GM19438 (cell line): ENCODE data around the gene LRRC4B.

ENCODE experiments used
- ATAC-seq: cut with Tn5 transposase; IDR thresholded peaks from one replicate; pipeline ENCODE4 v1.9.1; 2021; ENCODE audit warnings: low read depth; ENCODE audit not compliant: unreplicated experiment

LRRC4B gene

DNA sequence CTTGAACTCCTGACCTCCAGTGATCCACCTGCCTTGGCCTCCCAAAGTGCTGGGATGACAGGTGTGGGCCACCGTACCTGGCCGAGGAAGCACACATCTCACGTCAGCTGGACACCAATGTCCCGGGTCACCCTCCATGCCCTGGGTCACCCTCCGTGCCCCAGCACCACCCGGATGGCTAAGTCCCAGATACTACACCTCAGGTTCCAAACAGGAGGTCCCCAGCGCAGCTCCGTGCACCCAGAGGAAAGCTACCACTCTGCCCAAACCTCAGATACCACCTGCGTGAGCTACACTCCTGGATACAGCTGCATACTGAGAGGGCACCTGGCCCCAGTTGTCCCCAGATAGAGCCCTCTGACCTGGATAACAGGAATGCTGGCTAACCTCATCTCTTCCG is 14.0 kb downstream of the LRRC4B start:
- no peak for ATAC-seq

DNA sequence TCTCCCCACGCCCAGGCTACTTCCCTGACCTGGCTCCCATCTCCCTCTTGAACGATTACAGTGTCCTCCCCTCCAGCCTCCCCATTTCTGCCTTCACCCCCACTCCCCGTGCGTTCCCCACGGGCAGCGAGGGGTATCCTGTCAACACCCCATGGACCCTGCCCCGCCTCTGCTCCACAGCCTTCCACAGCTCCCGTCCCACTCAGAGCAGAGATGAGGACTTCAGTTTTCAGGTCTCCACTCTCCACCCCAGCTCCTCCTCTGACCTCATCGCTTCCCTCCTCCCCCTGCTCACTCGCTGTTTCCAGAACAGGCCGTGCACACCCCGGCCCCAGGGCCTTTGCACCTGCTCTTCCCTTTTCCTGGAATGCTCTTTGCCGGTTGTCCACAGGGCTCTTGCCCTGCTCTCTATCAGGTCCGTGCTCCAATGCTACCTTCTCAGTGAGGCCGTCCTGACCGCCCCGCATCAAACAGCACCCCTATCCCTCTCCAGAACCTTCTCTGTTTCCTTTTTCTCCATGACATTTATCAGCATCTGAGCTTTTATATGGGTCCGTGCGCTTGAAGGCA is 15.0 kb downstream of the LRRC4B start:
- no peak for ATAC-seq

DNA sequence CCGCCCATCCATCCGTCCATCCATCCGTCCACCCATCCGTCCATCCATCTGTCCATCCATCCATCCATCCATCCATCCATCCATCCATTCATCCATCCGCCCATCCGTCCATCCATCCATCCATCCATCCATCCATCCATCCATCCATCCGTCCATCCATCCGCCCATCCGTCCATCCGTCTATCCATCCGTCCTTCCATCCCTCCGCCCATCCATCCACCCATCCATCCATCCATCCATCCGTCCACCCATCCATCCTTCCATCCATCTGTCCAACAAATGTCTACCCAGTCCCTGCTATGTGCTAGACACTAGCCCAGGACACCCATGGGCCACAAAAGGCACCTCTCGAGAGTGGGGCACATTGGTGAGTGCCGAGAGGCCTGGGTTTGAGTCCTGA is 15.7 kb downstream of the LRRC4B start:
- ATAC-seq, result no peak

DNA sequence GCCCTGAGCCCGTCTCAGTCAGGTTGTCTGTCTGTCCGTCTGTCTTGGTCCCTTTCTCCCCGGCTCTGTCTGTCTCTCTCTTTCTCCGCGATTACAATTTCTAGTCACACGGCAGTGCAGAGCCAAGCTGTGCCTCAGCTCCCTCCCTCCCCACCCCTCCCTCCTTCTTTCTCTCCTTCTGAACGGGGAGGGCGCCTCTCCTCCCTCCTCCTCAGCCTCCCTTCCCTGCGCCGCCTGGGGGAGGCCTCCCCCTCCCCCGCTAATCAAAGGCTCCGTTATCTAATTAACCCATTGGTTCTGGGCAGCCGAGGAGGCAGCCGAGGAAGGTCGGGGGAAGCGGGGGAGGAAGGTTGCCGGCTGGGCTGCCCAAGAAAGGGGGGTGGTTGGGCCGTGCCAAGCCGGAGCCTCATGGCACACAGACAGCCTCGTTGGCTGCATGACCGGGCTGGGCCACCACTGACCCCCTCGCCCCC is 16.5 kb downstream of the LRRC4B start:
- ATAC-seq, result no peak

DNA sequence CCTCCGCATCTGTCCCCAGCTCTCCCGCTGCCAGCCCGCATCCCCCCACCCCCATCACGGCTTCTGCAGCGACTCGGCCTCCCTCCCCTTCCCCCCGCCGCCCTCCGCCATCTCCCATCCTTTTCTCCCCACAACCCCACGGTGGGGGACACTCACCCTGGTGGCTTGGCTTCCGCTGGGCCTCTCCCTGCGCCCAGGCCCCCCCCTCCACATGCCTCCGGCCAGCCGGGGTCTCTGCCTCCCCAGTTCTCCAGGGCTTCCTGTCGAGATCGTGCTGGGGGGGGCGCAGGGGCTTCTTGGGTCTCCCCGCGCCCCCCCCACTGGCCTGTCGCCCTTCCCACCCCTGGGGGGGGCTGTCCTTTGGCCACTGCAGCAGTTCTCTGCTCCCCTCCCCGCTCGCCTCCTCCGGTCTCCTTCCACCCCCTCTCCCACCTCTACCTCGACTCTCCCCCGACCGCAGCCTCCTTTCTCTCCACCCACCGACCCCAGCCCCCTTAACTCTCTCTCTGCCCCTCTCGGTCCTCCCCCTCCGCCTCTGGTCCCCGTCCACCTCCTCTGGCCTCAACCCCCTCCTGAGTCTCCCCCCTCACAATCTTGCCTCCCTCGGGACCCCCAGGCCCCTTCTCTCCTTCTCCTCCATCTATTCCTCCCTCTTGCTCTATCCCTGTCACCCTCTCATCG is 17.1 kb downstream of the LRRC4B start:
- no peak for ATAC-seq

DNA sequence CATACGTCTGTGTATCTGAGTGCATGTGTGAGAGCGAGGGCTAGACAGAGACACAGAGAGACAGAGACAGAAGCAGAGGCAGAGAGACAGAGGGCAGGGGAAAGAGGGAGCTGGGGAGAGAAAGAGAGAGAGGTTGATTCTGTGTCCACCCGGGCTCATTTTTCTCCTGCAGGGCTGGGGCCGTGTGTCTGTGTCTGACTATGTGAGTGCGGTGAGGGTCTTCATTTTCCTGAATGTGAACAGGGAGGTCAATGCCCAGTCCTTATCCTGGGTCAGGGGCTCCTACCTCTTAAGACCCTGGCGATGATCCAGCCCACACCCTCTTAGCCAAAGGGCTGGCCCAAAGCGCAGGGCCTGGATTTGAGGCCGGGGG is 17.7 kb downstream of the LRRC4B start:
- ATAC-seq, result no peak

DNA sequence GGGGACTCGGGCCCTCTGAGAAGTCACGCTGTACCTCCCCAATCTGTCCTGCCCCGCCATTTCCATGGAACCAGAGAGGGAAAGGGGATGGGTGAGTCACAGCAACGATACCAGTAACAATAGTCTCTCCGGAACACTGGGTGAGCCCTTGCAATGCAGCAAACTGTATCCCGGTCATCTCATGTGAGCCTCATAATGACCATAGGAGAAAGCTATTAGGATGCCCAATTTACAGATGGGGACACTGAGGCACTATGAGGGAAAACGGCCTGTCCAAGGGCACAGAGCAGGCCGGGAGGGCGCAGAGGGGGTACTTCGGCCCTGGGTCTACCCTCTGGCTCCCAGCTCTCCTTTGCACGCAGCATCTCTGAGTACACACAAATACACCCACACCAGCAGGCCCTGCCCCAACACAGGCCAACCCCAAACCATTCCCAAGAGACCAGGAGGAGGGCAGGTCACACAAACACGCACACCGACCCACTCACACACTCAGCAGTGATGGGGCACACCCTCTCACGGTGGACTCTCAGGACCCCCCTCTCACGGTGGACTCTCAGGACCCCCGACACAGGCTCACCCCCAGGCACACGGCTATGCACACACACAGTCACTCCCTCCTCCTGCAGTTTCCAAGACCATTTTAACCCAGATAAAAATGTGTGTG is 18.2 kb downstream of the LRRC4B start:
- ATAC-seq, result no peak

DNA sequence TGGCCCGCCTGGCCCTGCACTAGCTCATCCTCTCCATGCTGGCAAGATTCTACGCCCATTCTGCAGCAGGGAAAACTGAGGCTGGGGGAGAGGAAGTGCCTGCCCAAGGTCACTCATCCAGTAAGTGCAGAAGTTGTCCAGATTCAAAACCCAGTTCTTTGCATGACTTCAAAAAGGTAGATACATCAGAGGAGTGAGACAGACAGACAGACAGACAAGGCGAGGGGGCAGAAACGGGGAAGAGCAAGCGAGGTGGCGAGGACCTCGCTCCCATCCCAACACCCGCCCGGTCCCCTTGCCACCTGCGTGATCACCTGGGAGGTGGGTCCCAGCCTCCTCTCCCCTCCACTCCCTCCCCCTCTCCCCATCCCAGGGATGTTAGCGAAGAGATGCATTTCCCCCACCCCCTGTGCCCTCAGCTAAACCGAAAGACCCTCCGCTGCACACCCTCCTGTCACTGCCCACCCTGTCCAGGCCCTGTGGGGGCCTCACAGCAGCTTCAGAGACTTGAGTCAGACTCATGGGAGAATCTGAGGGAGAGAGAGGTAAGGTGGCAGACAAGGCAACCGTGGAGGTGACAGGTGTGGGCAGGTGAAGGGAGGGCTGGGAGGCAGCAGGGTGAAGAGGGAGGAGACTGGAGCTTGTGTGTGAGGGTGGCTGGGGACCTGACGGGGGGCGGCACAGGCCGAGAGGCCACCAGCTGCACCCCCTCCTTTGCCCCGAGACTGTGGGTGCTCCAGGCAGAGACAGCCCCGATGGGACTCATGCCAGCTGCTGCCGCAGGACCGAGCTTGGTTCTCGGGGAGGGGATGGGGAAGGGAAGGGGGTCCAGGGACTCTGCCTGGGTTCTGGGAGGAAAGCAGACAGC is 18.9 kb downstream of the LRRC4B start:
- ATAC-seq, result no peak

DNA sequence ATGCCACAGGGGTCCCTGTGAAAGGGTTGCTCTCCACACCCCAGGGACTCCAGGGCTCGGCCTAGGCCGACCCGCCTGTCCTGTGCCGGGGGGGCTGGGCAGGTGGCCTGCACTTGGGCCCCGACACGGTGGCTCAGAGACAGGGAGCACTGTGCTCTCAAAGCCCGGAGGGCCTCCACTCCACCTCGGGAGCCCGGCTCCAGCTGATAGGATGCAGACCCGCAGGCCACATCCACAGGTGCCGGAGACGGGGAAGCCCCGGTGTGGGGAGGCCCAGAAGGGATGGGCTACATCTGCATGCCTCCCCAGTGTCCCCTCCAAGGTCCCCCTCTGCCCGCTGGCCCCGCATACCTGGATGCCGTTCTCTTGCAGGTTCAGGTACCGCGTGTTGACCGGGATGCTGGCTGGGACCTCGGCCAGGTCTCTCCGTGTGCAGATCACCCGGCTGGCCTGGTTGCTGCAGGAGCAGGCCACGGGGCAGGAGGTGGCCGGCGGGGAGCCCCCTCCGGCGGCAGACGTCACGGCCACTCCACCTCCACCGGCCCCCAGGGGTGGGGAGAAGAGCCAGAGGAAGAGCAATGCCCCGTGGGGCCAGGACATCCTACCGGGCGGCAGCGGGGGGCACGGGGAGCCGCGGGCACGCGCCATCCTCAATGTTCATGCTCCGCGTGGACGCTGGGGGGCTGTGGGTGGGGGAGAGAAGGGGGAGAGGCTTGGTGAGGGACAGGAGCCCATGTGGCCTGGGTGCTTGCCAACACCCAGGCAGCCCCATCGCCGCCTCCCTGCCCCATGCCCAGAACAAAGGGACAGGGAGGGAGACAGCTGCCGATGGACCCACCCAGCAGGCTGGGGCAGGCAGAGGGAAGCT is 19.8 kb downstream of the LRRC4B start:
- no peak for ATAC-seq

DNA sequence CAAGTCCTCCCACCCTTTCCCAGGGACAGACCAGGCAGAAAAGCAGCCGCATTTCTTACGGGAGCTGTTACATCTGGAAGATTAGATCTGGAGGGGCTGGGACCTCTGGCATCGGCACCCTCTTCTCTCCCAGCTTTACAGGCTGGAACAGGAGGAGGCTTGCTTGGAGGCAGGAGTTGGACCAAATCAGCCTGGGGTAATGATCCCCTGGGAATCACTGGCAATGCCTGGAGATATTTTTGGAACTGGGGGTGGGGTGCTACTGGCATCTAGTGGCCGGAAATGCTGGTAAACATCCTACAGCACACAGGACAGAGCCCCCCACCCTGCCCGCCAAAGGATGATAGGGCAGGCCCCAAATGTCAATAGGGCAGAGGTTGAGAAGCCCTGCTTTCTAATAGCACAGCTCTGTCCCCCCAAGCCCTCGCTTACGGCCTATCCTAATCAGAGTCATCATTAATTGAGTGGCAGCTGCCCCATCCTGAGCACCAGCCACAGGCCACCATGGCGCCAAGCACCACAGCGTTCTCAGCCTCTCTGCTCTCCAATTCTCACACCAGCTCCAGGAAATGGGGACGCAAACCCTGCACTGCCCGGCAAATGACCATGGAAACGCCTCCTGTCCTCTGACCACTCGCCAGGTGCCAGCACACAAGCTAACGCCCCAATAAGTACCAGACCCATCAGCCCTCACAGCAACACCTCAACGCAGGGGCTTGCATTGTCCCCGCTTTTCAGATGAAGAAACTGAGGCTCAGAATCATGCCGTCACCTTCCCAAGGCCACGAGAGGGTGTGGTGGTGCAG is 20.6 kb downstream of the LRRC4B start:
- ATAC-seq, result no peak

DNA sequence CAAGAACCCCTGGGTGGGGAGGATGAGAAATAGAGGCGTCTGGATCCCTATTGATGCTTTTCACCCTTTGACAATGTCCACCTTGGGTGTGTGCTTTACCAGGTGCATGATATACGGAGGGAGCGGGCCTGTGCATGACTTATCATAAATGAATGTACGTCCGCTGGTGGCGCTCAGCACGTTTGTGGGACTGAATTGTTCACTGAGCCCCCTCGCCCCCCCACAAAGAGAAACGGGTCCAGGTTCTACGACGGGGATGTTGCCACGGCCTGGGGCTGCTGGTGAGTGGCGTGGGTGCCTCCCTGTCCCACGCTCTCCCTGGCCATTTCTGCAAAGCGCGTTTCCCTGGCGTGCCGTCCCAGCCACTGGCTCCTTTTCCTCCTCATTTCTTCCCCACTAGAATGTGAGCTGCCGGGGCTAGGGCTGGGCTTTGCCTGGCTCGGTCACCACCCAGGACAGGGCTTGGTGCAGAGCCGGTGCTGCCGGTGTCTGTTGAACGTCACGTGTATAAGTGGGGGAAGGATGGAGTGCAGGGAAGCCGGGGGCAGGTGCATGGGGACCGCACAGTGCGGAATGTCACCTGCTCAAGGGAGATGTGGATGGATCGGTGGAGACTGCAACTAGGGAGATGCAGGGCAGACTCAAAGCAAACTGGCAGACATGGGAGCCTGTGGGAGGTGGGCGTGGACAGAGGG is 21.6 kb downstream of the LRRC4B start:
- no peak for ATAC-seq

DNA sequence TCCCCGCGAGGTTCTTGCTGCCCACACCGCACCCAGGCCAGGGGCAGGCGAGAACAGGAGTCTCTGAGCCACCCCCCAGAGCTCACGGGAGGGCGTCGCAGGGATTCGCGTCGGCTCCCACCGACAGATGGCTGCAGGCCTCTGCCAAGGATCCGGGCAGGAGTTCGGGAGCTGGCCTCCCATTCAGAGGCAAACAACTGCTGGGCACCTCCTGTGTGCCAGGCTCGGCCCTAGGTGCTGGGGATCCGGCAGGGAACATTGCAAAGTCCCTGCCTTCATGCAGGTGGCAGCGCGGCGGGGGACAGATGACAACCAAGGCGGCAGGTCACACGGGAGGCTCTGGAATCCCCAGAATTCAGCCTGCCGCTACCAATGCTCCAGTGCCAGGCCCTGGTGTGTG is 25.3 kb downstream of the LRRC4B start:
- ATAC-seq, result no peak

DNA sequence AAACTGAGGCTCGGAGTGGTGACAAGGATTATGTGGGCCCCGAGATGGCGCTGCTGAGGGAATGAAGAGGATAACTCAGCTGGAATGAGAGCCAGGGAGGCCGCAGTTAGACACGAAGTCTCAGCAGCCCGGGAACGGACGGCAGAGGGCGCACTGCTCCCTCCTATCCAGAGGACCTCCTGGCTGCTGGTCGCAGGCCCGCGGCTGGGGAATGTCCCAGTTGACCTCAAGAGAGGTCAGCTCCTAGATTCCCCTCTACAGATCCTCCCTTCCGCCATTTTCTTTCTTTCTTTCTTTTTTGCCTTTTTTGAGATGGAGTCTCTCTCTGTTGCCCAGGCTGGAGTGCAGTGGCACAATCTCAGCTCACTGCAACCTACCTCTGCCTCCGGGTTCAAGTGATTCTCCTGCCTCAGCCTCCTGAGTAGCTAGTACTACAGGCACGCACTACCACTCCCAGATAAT is 30.4 kb downstream of the LRRC4B start:
- no peak for ATAC-seq

DNA sequence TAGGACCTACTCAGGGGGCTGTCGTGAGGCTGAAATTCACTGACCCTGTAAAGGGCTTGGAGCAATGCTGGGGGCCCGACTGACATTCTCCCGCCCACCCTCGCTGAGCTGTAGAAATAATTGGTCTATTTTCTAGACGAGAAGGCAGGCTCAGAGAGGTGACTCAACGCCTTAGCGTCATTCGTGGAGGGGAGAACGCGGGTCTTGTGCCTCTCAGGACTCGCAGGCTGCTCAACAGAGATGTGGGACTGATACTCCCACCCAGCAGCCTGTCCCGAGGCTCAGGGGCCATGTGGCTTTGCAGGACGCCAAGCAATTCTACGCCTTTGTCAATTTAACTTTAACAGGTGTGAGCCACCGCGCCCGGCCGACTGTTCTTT is 30.9 kb downstream of the LRRC4B start:
- no peak for ATAC-seq

DNA sequence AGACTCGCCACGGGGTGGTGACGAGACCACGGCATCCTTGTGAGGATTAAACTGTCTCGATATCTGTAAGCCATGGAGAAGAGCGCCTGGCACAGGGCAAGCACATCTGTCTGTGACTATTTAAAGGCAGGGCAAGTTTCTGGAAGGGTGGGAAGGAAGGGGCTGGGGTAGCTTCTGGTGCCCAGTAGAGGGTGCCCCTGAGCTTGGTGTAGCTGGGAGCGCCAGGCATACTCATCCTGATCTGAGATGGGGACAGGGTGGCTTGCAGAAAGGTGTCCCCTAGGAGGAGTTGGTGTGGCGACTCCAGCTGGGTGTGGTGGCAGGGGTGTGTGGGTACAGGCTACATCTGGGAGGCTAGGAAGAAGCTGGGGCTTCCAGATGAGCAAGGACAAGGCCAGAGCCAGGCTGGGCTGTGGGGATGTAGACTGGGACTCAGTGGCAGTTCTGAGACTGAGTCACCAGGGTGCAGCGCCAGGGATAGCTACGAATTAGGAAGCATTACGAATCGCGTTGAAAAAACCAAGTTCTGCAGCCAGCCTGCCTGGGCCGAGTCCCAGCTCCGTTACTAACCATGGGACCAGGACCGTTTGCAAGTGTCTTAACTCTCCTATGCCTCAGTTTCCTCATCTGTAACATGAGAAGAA is 31.5 kb downstream of the LRRC4B start:
- ATAC-seq, result no peak

DNA sequence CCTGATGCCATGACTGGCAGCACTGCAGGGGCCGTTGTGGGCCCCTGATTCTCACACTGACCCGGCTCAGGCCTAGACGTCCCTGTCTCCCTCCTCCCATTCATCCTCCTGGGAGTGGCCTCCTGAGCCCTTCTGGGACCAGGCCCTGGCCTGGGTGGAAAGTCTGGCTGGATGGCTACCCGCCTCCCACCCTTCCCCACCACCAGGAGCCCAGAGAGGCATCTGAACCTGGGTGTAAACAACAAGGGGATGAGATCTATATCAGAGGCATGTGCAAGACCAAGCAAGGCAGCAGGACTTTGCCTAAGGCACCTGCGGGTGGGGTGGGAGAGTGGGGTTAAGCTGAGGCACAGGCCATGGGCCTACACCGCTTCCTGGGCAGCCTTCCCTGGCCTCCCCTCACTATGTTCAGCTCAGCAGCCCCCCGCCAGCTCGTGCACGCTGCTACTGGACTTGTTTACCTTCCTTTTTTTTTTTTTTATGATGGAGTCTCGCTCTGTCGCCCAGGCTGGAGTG is 32.5 kb downstream of the LRRC4B start:
- ATAC-seq, result no peak

DNA sequence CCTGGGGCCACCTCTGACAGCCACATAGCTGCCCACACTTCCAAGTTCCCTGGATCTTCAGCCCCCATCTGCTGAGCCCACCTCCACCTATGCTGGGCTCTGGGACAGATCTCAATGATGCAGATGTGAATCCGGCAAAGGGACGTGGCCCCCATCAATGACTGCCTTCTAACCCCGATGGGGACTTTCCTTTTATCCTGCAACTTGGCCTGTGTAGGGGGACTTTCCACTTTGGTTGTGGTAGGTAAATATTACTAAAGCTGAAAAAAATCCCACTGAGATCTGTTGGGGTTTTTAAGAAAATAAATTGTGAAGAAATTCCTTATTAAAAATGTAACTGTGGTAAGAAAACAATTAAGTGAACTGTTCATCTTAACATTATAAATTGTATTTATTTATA is 33.8 kb downstream of the LRRC4B start:
- ATAC-seq, result no peak

DNA sequence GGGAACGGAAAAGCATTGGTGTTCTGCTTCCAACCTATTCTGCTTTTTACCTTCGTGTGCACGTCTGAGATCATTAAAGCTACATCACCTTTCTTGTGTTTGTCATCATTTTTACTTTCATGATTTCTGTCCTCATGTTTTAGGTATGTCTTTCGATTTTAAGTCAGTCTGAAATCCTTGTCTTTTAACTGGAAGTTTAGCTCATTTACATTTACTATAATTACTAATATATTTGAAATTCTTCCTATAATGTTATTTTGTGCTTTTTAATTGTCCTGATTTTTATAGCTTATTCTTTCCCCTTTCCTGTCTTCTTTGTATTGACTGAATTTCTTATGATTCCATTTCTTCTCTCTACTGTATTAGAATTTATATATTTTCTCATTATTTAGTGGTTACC is 35.3 kb downstream of the LRRC4B start:
- ATAC-seq, result no peak
